ENCODE data around the gene ROCK2. TPM values are rescaled to one million over a fixed set of nuclear protein-coding genes. Genes with fewer than 3 reads are reported as not detected.

ROCK2 gene
- total RNA-seq, 1 donor from 2014 or later = 36.1 TPM

DNA sequence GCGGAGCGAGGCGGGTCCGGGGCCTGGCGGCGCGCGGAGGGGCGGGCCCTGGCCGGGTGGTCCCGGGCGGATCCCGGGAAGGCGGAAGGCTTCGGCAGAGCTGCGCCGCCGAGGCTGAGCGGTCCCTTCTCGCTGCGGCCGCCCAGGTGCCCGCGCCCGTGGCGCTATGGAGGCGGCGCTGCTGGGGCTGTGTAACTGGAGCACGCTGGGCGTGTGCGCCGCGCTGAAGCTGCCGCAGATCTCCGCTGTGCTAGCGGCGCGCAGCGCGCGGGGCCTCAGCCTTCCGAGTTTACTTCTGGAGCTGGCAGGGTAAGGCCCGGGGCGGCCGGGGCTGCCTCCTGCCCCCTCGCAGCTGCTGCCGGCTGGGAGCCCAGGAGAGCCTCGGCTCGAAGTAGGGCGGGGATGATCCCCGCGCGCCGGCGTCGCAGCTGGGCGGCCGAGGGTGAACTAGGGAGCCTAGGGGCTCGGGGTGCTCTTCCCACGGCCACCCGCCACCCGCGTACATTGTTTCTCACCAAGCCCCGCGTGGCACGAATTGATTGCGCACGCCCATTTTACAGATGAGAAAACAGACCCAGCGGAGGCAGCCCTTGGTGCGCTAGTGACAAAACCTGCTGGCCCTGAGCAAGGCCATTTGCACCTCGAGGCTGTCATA, 188.9 kb downstream of the ROCK2 start, which contains the start of gene SLC66A3:
SLC66A3 (plus strand) TSS at position 87 of the 655 bp plus-strand sequence; CDS start at position 167, 80 bp downstream.
- DNase-seq (ENCODE audit: low spot score) = peak; percentile 97
- no peak for TF ChIP-seq EZH2phosphoT487 (IDR thresholded peaks at IDR 0.05)
- TF ChIP-seq, protein P1, sequence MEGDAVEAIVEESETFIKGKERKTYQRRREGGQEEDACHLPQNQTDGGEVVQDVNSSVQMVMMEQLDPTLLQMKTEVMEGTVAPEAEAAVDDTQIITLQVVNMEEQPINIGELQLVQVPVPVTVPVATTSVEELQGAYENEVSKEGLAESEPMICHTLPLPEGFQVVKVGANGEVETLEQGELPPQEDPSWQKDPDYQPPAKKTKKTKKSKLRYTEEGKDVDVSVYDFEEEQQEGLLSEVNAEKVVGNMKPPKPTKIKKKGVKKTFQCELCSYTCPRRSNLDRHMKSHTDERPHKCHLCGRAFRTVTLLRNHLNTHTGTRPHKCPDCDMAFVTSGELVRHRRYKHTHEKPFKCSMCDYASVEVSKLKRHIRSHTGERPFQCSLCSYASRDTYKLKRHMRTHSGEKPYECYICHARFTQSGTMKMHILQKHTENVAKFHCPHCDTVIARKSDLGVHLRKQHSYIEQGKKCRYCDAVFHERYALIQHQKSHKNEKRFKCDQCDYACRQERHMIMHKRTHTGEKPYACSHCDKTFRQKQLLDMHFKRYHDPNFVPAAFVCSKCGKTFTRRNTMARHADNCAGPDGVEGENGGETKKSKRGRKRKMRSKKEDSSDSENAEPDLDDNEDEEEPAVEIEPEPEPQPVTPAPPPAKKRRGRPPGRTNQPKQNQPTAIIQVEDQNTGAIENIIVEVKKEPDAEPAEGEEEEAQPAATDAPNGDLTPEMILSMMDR (IDR thresholded peaks at IDR 0.05) = no peak
- TF ChIP-seq EZH2 (IDR thresholded peaks at IDR 0.05) = no peak
- peaks cover 17% of the 10 kb centered on the region for H3F3A ChIP-seq (ENCODE audit: low read depth)
- H2AFZ ChIP-seq (replicated peaks) = peak within 1 kb of the TSS; percentile 84
- no peaks in the 10 kb centered on the region for H3K9me3 Mint-ChIP-seq
- peaks cover 57% of the 10 kb centered on the region for H3K27me3 ChIP-seq
- peak within 1 kb of the TSS; percentile 42 for H3K27ac Mint-ChIP-seq
- peaks cover 6% of the 10 kb centered on the region for H4K20me1 ChIP-seq (ENCODE audit: low read depth)
- no peaks in the 10 kb centered on the region for H3K36me3 Mint-ChIP-seq
- peak within 1 kb of the TSS; percentile 77 for H3K4me3 ChIP-seq
- peak within 1 kb of the TSS; percentile 82 for H3K4me3 Mint-ChIP-seq
- H3K4me1 Mint-ChIP-seq = peaks cover 17% of the 10 kb centered on the region
- H3K9ac ChIP-seq = no peak within 1 kb of the TSS
- no peaks in the 10 kb centered on the region for H3K9me3 ChIP-seq (ENCODE audit: low read depth)
- peaks cover 7% of the 10 kb centered on the region for H3K4me1 ChIP-seq
- H3K27me3 Mint-ChIP-seq (ENCODE audit: insufficient read depth, low read depth) = peaks cover 15% of the 10 kb centered on the region
- no peaks in the 10 kb centered on the region for H3K36me3 ChIP-seq
- peak within 1 kb of the TSS; percentile 82 for H3K4me2 ChIP-seq
- no peaks in the 10 kb centered on the region for H3K79me2 ChIP-seq (ENCODE audit: low read depth)
- peak within 1 kb of the TSS; percentile 46 for H3K27ac ChIP-seq

GRCh38 chr2:11154923-11155380, 189.5 kb downstream of the ROCK2 start:
- H3K4me2 ChIP-seq = peak overlapping the region; percentile 80
- peak overlapping the region; percentile 48 for H3K4me3 ChIP-seq
- TF ChIP-seq EZH2 (IDR thresholded peaks at IDR 0.05) (no peak), EZH2phosphoT487 (IDR thresholded peaks at IDR 0.05) (no peak)
- TF ChIP-seq, protein P1 (IDR thresholded peaks at IDR 0.05) = no peak
- peak; percentile 99 for DNase-seq (ENCODE audit: low spot score)
- H3K4me1 Mint-ChIP-seq = peaks cover 13% of the 10 kb centered on the region
- H3K36me3 Mint-ChIP-seq = no peaks in the 10 kb centered on the region
- peaks cover 57% of the 10 kb centered on the region for H3K27me3 ChIP-seq
- H3K9me3 Mint-ChIP-seq = no peaks in the 10 kb centered on the region
- H3K27ac ChIP-seq = no peak overlapping the region
- no peaks in the 10 kb centered on the region for H3K36me3 ChIP-seq
- H3K4me3 Mint-ChIP-seq = peak overlapping the region; percentile 82
- H4K20me1 ChIP-seq (ENCODE audit: low read depth) = peaks cover 6% of the 10 kb centered on the region
- no peaks in the 10 kb centered on the region for H3K79me2 ChIP-seq (ENCODE audit: low read depth)
- H3K9me3 ChIP-seq (ENCODE audit: low read depth) = no peaks in the 10 kb centered on the region
- H3K9ac ChIP-seq = no peak overlapping the region
- peak overlapping the region; percentile 52 for H2AFZ ChIP-seq (replicated peaks)
- H3K27me3 Mint-ChIP-seq (ENCODE audit: insufficient read depth, low read depth) = peaks cover 15% of the 10 kb centered on the region
- H3K4me1 ChIP-seq = peaks cover 7% of the 10 kb centered on the region
- peaks cover 17% of the 10 kb centered on the region for H3F3A ChIP-seq (ENCODE audit: low read depth)
- H3K27ac Mint-ChIP-seq = no peak overlapping the region

GRCh38 chr2:11154016-11154922, 190.2 kb downstream of the ROCK2 start:
- DNase-seq (ENCODE audit: low spot score) = no peak
- Histone ChIP-seq H3F3A (ENCODE audit: low read depth) (peaks cover 17% of the 10 kb centered on the region), H3K27me3 (peaks cover 57% of the 10 kb centered on the region), H3K36me3 (no peaks in the 10 kb centered on the region), H3K9me3 (ENCODE audit: low read depth) (no peaks in the 10 kb centered on the region), H3K4me2 (peak overlapping the region; percentile 80), H3K79me2 (ENCODE audit: low read depth) (no peaks in the 10 kb centered on the region), H3K9ac (no peak overlapping the region), H2AFZ (replicated peaks) (peak overlapping the region; percentile 52), H3K4me3 (peak overlapping the region; percentile 48), H3K27ac (no peak overlapping the region), H3K4me1 (peaks cover 2% of the 10 kb centered on the region), H4K20me1 (ENCODE audit: low read depth) (peaks cover 6% of the 10 kb centered on the region)
- Mint-ChIP-seq H3K36me3 (no peaks in the 10 kb centered on the region), H3K4me3 (peak overlapping the region; percentile 82), H3K9me3 (no peaks in the 10 kb centered on the region), H3K4me1 (peaks cover 8% of the 10 kb centered on the region), H3K27me3 (ENCODE audit: insufficient read depth, low read depth) (peaks cover 15% of the 10 kb centered on the region), H3K27ac (peak overlapping the region; percentile 42)
- peak; percentile 19 for TF ChIP-seq EZH2phosphoT487 (IDR thresholded peaks at IDR 0.05)
- TF ChIP-seq, protein P1 (IDR thresholded peaks at IDR 0.05) = no peak

All from neural progenitor cell (in vitro differentiated cells).